Mesenchymal stem cell (in vitro differentiated cells and primary cell): ENCODE data around the gene SIPA1L3.
"Not testable (repeated sequence)": the region's sequence is repeated elsewhere in the genome, so short reads cannot be mapped to it uniquely, and the experiment has no call there.

Source experiments
- DNase-seq: peaks from one replicate; pipeline ENCODE4 v3.0.0-alpha.2; 2013
- H2AFZ ChIP-seq: one replicate; pipeline ENCODE4 v1.6.1; 2013; ENCODE audit warnings: low read depth, mild to moderate bottlenecking, control low read depth, inconsistent platforms, low read length, moderate library complexity
- H2AK5ac ChIP-seq: 2 replicates; pipeline ENCODE4 v1.6.1; 2013; ENCODE audit warnings: low read length, moderate library complexity, mild to moderate bottlenecking, inconsistent platforms; ENCODE audit not compliant: severe bottlenecking
- H2BK120ac ChIP-seq: one replicate; pipeline ENCODE4 v1.6.1; 2013; ENCODE audit warnings: low read depth, mild to moderate bottlenecking, inconsistent platforms, low read length, moderate library complexity
- H2BK12ac ChIP-seq, 2 experiments: one replicate each; pipeline ENCODE4 v1.6.1; 2013; ENCODE audit warnings: inconsistent platforms in 2 of 2, low read length in 2 of 2, mild to moderate bottlenecking in 2 of 2, moderate library complexity in 2 of 2, control low read depth in 1 of 2
- H2BK15ac ChIP-seq: one replicate; pipeline ENCODE4 v1.6.1; 2013; ENCODE audit warnings: mild to moderate bottlenecking, low read depth, inconsistent platforms; ENCODE audit not compliant: poor library complexity, severe bottlenecking
- H2BK5ac ChIP-seq: 2 replicates; pipeline ENCODE4 v1.6.1; 2013; ENCODE audit warnings: low read depth, mild to moderate bottlenecking, low read length, control low read depth, inconsistent platforms; ENCODE audit not compliant: poor library complexity, severe bottlenecking
- H3K14ac ChIP-seq, 2 experiments: one replicate each; pipeline ENCODE4 v1.6.1; 2013; ENCODE audit warnings: inconsistent platforms in 2 of 2, low read length in 2 of 2, control low read depth in 1 of 2, mild to moderate bottlenecking in 1 of 2, moderate library complexity in 1 of 2
- H3K18ac ChIP-seq, 2 experiments: one replicate each; pipeline ENCODE4 v1.6.1; 2013; ENCODE audit warnings: inconsistent platforms in 2 of 2, low read length in 2 of 2, control low read depth in 1 of 2, low read depth in 1 of 2, mild to moderate bottlenecking in 1 of 2
- H3K23ac ChIP-seq, 2 experiments: one replicate each; pipeline ENCODE4 v1.6.1; 2013; ENCODE audit warnings: inconsistent platforms in 2 of 2, low read length in 2 of 2, mild to moderate bottlenecking in 2 of 2, moderate library complexity in 2 of 2, control low read depth in 1 of 2
- H3K27ac ChIP-seq: 2 replicates; pipeline ENCODE4 v1.5.1; 2013; ENCODE audit warnings: mild to moderate bottlenecking, moderate library complexity, low read length, control low read depth, inconsistent platforms; ENCODE audit not compliant: poor library complexity, severe bottlenecking
- H3K27me3 ChIP-seq, 2 experiments: 2 replicates each; pipeline versions ENCODE4 v1.6.1 to v1.7.0; 2013; ENCODE audit warnings: low read length in 2 of 2, mild to moderate bottlenecking in 2 of 2, moderate library complexity in 2 of 2, control low read depth in 1 of 2, inconsistent platforms in 1 of 2; ENCODE audit not compliant: control insufficient read depth in 1 of 2, insufficient read depth in 1 of 2
- H3K36me3 ChIP-seq, 2 experiments: 2 replicates each; pipeline versions ENCODE4 v1.6.1 to v1.7.0; 2013; ENCODE audit warnings: low read length in 2 of 2, control low read depth in 1 of 2, inconsistent platforms in 1 of 2, low read depth in 1 of 2, mild to moderate bottlenecking in 1 of 2; ENCODE audit not compliant: insufficient read depth in 2 of 2, control insufficient read depth in 1 of 2
- H3K4ac ChIP-seq, 2 experiments: one replicate each; pipeline ENCODE4 v1.6.1; 2013; ENCODE audit warnings: inconsistent platforms in 2 of 2, low read length in 2 of 2, mild to moderate bottlenecking in 2 of 2, moderate library complexity in 2 of 2, control low read depth in 1 of 2, low read depth in 1 of 2
- H3K4me1 ChIP-seq: 2 replicates; pipeline ENCODE4 v1.6.1; 2013; ENCODE audit warnings: low read depth, low read length, control low read depth; ENCODE audit not compliant: control insufficient read depth, insufficient read depth
- H3K4me2 ChIP-seq: 2 replicates; pipeline ENCODE4 v1.6.1; 2013; ENCODE audit warnings: low read length, mild to moderate bottlenecking, inconsistent platforms; ENCODE audit not compliant: poor library complexity, severe bottlenecking
- H3K4me3 ChIP-seq, 2 experiments: 2 replicates each; pipeline versions ENCODE4 v1.5.1 to v1.7.0; 2013; ENCODE audit warnings: low read length in 2 of 2, mild to moderate bottlenecking in 2 of 2, control low read depth in 1 of 2, low read depth in 1 of 2; ENCODE audit not compliant: insufficient read depth in 1 of 2
- H3K79me1 ChIP-seq: replicated peaks from 2 replicates; pipeline ENCODE4 v1.6.1; 2013; ENCODE audit warnings: mild to moderate bottlenecking, control low read depth, low read length, inconsistent platforms; ENCODE audit not compliant: poor library complexity, severe bottlenecking
- H3K9ac ChIP-seq: 2 replicates; pipeline ENCODE4 v1.7.0; 2013; ENCODE audit warnings: mild to moderate bottlenecking, low read length, moderate library complexity
- H3K9me3 ChIP-seq: 2 replicates; pipeline ENCODE4 v1.7.0; 2013; ENCODE audit warnings: mild to moderate bottlenecking, low read length; ENCODE audit not compliant: control insufficient read depth
- H4K8ac ChIP-seq: one replicate; pipeline ENCODE4 v1.6.1; 2013; ENCODE audit warnings: inconsistent platforms, mild to moderate bottlenecking, low read length, moderate library complexity
- H4K91ac ChIP-seq: one replicate; pipeline ENCODE4 v1.6.1; 2013; ENCODE audit warnings: mild to moderate bottlenecking, low read length, inconsistent platforms
- WGBS: methylation state at CpG from one replicate; pipeline ENCODE4 v1.1.7; 2013; ENCODE audit warnings: mixed read lengths; 5-methylcytosine and 5-hydroxymethylcytosine counted together

Gene SIPA1L3

GRCh38 chr19:38228491-38229439 is 321.8 kb downstream of the SIPA1L3 start:
- Histone ChIP-seq H3K27ac (no peak overlapping the region), H3K9me3 (no peaks in the 10 kb centered on the region), H3K27me3 (peaks cover 21 to 48% of the 10 kb centered on the region in 2 experiments), H2BK120ac (no peak overlapping the region), H3K4ac (no peak overlapping the region), H4K91ac (no peak overlapping the region), H3K79me1 (no peaks in the 10 kb centered on the region), H3K4me3 (peak overlapping the region; percentile 29 to 61), H3K4me2 (peak overlapping the region; percentile 76), H3K14ac (no peak overlapping the region), H2AK5ac (no peak overlapping the region), H3K9ac (no peak overlapping the region), H3K36me3 (no peaks in the 10 kb centered on the region), H3K23ac (peak overlapping the region in 1 of 2 experiments; percentile 50), H4K8ac (no peak overlapping the region), H2BK15ac (no peak overlapping the region), H3K18ac (no peak overlapping the region), H2BK12ac (no peak overlapping the region), H3K4me1 (peaks cover 24% of the 10 kb centered on the region), H2AFZ (no peak overlapping the region), H2BK5ac (no peak overlapping the region)
- WGBS: 1% methylated on average over 52 of the region's 80 CpGs
- DNase-seq: no peak

DNA sequence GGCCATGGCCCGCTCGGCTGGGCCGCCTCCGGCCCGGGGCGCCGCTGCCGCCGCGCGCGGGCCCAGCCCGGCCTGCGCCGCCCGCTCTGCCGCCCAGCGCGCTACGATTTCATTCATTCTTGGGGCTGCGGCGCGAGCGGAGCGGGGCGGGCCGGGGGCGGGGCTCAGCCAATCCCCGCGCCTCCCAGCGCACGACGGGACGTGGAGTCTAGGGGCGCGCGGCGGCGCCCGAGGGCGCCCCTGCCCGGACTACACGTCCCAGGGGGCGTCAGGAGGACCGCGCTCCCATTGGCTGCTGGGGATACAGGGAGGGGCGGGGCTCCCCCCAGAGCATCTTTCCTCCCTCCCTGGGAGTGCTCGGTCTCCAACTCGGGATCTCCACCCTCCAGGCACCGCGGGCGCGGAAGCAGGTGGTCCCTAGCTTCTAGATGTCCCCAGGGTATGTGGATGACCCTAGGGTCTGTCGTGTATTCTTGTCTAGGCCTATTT is 322.6 kb downstream of the SIPA1L3 start:
- H3K9ac ChIP-seq: no peak overlapping the region
- no peak overlapping the region for H3K27ac ChIP-seq
- no peak overlapping the region for H2BK5ac ChIP-seq
- peaks cover 21 to 48% of the 10 kb centered on the region in 2 experiments for H3K27me3 ChIP-seq
- no peaks in the 10 kb centered on the region for H3K9me3 ChIP-seq
- no peaks in the 10 kb centered on the region for H3K79me1 ChIP-seq
- H3K18ac ChIP-seq: no peak overlapping the region
- peak; percentile 83 for DNase-seq
- peak overlapping the region in 1 of 2 experiments; percentile 29 for H3K4me3 ChIP-seq
- peak overlapping the region; percentile 76 for H3K4me2 ChIP-seq
- no peaks in the 10 kb centered on the region for H3K36me3 ChIP-seq
- H2BK15ac ChIP-seq: no peak overlapping the region
- WGBS: 2% methylated on average over 41 of the region's 54 CpGs
- H2BK120ac ChIP-seq: no peak overlapping the region
- no peak overlapping the region for H4K91ac ChIP-seq
- no peak overlapping the region for H3K23ac ChIP-seq
- no peak overlapping the region for H2AFZ ChIP-seq
- H2BK12ac ChIP-seq: no peak overlapping the region
- H3K4me1 ChIP-seq: peaks cover 20% of the 10 kb centered on the region
- no peak overlapping the region for H4K8ac ChIP-seq
- H3K14ac ChIP-seq: no peak overlapping the region
- H3K4ac ChIP-seq: no peak overlapping the region
- H2AK5ac ChIP-seq: no peak overlapping the region

DNA sequence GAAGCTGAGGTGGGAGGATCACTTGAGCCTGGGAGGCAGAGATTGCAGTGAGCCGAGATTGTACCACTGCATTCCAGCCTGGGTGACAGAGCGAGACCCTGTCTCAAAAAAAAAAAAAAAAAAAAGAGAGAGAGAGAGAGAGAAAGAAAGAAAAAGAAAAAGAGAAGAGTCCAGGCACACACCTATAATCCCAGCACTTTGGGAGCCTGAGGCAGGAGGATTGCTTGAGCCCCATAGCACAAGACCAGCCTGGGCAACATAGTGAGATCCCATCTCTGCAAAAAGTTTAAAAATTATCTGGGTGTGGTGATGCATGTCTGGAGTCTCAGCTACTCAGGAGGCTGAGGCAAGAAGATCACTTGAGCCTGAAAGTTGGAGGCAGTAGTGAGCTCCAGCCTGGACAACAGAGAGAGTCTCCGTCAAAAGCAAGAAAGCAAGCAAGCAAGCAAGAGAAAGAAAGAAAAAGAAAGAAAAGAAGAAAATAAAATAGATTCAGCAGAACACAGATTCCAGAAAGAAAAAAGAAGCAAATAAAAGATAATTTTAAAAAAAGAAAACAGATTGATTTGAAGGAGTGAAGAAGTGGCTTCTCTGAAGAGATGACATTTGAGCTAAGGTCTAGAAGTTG is 323.6 kb downstream of the SIPA1L3 start:
- H4K8ac ChIP-seq, H3K18ac ChIP-seq, H3K4me2 ChIP-seq, H3K9ac ChIP-seq, H2BK5ac ChIP-seq, H2BK120ac ChIP-seq, H4K91ac ChIP-seq, H3K9me3 ChIP-seq, H2BK15ac ChIP-seq, H3K79me1 ChIP-seq, DNase-seq, H3K27ac ChIP-seq, H2BK12ac ChIP-seq, H2AFZ ChIP-seq, H3K36me3 ChIP-seq, H3K23ac ChIP-seq, H3K4ac ChIP-seq, H3K4me3 ChIP-seq, H3K14ac ChIP-seq, H2AK5ac ChIP-seq: not testable (repeated sequence)
- Histone ChIP-seq H3K27me3 (peaks cover 21 to 47% of the 10 kb centered on the region in 2 experiments), H3K4me1 (peaks cover 20% of the 10 kb centered on the region)
- WGBS: no CpG with 5 or more reads among the region's 3 CpGs

GRCh38 chr19:38231918-38232317 is 324.9 kb downstream of the SIPA1L3 start:
- DNase-seq: no peak
- no peak overlapping the region for H2BK5ac ChIP-seq
- H3K18ac ChIP-seq: no peak overlapping the region
- no peak overlapping the region for H4K91ac ChIP-seq
- H3K14ac ChIP-seq: no peak overlapping the region
- H3K9me3 ChIP-seq: no peaks in the 10 kb centered on the region
- no peak overlapping the region for H2BK15ac ChIP-seq
- no peak overlapping the region for H3K4ac ChIP-seq
- no peaks in the 10 kb centered on the region for H3K36me3 ChIP-seq
- no peak overlapping the region for H2AFZ ChIP-seq
- no peak overlapping the region for H3K4me3 ChIP-seq
- H2BK120ac ChIP-seq: no peak overlapping the region
- H3K27me3 ChIP-seq: peaks cover 21 to 42% of the 10 kb centered on the region in 2 experiments
- no peaks in the 10 kb centered on the region for H3K79me1 ChIP-seq
- no peak overlapping the region for H4K8ac ChIP-seq
- no peak overlapping the region for H2BK12ac ChIP-seq
- WGBS: 92% methylated on average over 5 of the region's 7 CpGs
- no peak overlapping the region for H3K27ac ChIP-seq
- no peak overlapping the region for H3K9ac ChIP-seq
- H3K23ac ChIP-seq: no peak overlapping the region
- H2AK5ac ChIP-seq: no peak overlapping the region
- peaks cover 20% of the 10 kb centered on the region for H3K4me1 ChIP-seq
- H3K4me2 ChIP-seq: no peak overlapping the region
